Measurements from ENCODE around the gene SMURF1.

DNA sequence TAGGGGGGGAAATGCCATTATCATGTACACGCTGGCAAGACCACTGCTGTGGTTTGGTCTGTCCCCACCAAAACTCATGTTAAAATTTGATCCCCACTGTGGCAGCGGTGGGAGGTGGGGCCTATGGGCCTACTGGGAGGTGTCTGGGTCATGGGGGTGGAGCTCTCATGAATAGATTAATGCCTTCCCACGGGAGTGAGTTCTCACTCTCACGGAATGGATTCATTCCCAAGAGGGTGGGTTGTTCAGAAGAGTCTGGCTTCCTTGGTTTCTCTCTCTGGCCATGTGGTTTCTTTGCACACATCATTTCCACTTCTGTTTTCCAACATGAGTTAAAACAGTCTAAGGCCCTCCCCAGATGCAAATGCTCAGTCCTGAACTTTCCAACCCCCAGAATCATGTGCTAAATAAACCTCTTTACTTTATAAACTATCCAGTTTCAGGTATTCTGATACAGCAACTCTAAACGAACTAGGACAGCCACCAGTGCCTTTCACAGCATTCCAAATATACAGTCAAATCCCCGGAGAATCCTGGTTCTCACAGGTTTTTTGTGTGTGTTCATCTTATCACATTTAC lies 44.3 kb downstream of the SMURF1 start:
- TF ChIP-seq, protein P1, sequence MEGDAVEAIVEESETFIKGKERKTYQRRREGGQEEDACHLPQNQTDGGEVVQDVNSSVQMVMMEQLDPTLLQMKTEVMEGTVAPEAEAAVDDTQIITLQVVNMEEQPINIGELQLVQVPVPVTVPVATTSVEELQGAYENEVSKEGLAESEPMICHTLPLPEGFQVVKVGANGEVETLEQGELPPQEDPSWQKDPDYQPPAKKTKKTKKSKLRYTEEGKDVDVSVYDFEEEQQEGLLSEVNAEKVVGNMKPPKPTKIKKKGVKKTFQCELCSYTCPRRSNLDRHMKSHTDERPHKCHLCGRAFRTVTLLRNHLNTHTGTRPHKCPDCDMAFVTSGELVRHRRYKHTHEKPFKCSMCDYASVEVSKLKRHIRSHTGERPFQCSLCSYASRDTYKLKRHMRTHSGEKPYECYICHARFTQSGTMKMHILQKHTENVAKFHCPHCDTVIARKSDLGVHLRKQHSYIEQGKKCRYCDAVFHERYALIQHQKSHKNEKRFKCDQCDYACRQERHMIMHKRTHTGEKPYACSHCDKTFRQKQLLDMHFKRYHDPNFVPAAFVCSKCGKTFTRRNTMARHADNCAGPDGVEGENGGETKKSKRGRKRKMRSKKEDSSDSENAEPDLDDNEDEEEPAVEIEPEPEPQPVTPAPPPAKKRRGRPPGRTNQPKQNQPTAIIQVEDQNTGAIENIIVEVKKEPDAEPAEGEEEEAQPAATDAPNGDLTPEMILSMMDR (IDR thresholded peaks at IDR 0.05; ENCODE audit: low read length): no peak
- no peak for TF ChIP-seq EZH2 (IDR thresholded peaks at IDR 0.05; ENCODE audit: borderline replicate concordance, low read length)
